A549 treated with DMSO at 1 μM for 4 hours (cell line): Measurements from ENCODE around the gene TMEM33. TPM values are rescaled to one million over a fixed set of nuclear protein-coding genes. Genes with fewer than 3 reads are reported as not detected.

Source experiments
- total RNA-seq: library from RNA; stranded (reverse); fragments of 200-300 nt; extraction: Qiagen RNA extraction; gene quantifications from 5 replicates; pipeline ENCODE4 v1.2.3, GENCODE V29; 2022; ENCODE audit warnings: low read depth

Gene TMEM33, protein sequence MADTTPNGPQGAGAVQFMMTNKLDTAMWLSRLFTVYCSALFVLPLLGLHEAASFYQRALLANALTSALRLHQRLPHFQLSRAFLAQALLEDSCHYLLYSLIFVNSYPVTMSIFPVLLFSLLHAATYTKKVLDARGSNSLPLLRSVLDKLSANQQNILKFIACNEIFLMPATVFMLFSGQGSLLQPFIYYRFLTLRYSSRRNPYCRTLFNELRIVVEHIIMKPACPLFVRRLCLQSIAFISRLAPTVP
- 33.9 to 57.7 TPM (median 55.7 TPM) in 5 replicates for total RNA-seq

DNA sequence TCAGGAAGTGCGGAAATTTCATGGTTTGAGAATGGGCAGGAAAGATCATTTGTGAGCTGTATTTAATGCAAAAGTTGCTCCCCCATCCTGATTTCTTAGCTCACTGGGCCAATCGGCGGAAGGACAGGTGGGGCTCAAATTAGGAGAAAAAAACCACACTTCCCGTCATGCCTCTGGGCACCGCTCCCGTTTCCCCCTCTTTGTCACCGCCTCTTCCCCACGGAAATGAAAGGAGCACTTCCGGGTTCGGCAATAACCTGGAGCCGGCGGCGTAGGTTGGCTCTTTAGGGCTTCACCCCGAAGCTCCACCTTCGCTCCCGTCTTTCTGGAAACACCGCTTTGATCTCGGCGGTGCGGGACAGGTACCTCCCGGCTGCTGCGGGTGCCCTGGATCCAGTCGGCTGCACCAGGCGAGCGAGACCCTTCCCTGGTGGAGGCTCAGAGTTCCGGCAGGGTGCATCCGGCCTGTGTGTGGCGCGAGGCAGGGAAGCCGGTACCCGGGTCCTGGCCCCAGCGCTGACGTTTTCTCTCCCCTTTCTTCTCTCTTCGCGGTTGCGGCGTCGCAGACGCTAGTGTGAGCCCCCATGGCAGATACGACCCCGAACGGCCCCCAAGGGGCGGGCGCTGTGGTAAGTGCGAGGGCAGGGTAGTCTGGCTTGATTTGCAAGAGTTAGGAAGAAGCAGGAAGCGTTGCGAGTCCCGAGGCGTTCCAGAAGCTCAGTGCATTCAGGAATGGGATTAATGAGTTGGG is at the start of gene TMEM33:
Gene TMEM33 (plus strand): TSS at position 529 of the 751 bp plus-strand sequence. CDS start 56 bp downstream, at position 585.

DNA sequence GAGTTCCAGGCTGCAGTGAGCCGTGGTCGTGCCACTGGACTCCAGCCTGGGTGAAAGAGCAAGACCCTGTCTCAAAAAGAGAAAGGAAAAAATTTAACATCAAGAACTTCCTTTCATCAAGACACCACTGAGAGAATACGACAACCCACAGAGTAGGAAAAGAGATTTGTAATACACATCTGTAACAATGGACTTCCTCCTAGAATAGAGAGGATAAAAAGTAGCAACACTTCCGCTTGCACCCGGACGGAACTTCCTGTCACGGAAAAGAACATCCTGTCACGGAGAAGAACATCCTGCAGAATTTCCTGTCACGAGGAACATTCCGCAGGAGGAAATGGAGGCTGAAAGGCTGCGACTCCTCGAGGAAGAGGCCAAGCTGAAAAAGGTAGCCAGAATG is 46.2 kb downstream of the TMEM33 start, which contains the start of gene DCAF4L1:
Gene DCAF4L1 (plus strand): TSS at position 301 of the 400 bp plus-strand sequence. CDS start 37 bp downstream, at position 338.

DNA sequence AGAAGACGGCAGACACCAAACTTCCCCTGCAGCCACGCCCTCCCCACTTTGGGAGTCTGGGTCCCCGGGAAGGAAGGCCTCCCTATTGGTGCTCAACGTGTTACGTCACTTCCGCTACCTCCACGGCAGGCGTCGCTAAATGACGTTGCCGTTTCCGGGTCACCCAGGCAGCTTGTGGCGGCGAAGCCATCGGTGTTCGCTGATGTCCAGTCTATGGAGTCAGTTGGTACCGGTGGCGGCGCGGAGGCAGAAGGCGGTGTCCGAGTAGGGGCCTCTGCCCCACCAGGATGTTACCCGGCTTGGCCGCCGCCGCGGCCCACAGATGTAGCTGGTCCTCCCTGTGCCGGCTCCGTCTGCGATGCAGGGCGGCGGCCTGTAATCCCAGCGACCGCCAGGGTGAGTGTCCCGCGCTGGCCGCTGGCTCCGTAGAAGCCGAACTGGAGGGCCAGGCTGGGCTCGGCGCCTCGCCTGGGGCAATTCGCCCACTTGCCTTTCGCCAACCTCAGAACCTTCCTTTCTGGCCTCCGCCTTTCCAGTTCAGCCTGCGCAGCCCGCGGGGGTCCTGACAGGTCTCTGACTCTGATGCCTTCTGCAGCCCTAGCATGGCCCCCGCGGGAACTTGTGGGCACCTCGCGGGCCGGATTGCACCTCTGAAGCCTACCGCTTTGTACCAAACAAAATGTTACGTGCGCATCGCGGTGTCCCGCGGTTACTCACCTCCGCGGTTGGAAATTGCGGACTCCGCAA is 55.3 kb downstream of the TMEM33 start, which contains the start of gene SLC30A9:
Gene SLC30A9 (plus strand): TSS at position 166 of the 747 bp plus-strand sequence. CDS start 122 bp downstream, at position 288.

Other genes with a start within 250 kb of the TMEM33 start
- not detected in 5 replicates for gene PHOX2B, start 186.7 kb upstream of the TMEM33 start, total RNA-seq
- gene DCAF4L1, start 46.3 kb downstream of the TMEM33 start, total RNA-seq: 0.09 to 0.24 TPM (median 0.11 TPM) in 5 replicates
- gene SLC30A9, start 55.1 kb downstream of the TMEM33 start, total RNA-seq: 23.6 to 29.6 TPM (median 29.6 TPM) in 5 replicates
- gene BEND4, start 217.2 kb downstream of the TMEM33 start, total RNA-seq: not detected in 5 replicates